HS-27A (cell line): ENCODE data around the gene OR5AC2.

Experiments used
- DNase-seq: peaks from one replicate; pipeline ENCODE4 v3.0.0-alpha.2; 2012; ENCODE audit warnings: low read depth, missing footprints

OR5AC2 gene

DNA sequence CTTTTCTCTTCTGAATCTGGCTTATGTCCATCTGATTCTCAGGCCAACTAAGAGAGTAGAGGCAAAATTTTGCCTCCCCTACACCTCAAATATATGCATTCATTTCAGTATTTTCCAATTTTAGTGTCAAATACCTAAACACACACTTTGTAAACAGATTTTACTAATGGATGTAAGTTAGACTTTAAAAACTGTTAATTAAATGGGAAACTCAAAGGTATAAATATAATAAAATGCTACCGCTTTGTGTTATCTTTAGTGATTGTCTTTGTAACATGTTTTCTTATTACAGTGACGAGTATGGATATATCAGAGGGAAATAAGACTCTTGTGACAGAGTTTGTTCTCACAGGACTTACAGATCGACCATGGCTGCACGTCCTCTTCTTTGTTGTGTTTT is at the start of gene OR5AC2:
OR5AC2 (plus strand) TSS at position 301 of the 400 bp plus-strand sequence; CDS start at position 301, 0 bp downstream.
- DNase-seq: no peak

- no peak for DNase-seq
Observed at GRCh38 chr3:98038286-98038685, 48.7 kb upstream of the OR5AC2 start.

DNA sequence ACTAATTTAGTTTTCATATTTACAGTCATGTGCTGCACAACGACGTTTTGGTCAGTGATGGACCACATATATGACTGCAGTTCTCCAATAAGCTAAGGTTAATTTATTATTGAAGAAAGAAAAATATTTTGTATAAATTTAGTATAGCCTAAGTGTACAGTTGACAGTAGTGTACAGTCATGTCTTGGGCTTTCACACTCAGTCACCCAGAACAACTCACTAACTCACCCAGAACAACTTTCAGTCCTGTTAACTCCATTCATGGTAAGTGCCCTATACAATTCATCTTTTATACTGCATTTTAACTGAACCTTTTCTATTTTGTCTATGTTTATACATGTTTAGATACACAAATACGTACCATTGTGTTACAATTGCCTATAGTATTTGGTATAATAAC is 48.1 kb upstream of the OR5AC2 start:
- no peak for DNase-seq

- DNase-seq: peak; percentile 85
Observed at GRCh38 chr3:98039322-98040024, 47.5 kb upstream of the OR5AC2 start.

GRCh38 chr3:98041350-98041749 is 45.6 kb upstream of the OR5AC2 start:
- DNase-seq: no peak

GRCh38 chr3:98048586-98048985 is 38.4 kb upstream of the OR5AC2 start:
- DNase-seq: no peak

DNA sequence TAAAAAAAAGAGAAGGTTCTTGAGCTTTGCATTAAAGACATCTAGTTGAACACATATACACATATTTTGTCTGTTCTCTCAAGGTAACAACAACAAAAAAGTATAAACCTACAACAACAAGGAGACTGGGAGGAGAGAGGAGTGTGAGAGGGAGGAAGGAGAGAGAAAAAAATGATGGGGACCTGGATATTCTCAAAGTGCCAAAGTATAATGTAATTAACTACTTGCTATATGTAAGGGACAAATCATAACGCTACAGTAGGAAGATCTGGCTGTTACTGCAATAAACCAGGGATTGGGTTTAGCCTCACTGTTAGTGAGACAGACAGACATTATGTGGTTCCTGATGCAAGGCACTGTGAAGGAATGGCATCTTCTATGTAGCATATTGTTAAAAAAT is 37.7 kb upstream of the OR5AC2 start:
- no peak for DNase-seq

- DNase-seq: no peak
Observed at GRCh38 chr3:98056035-98056434, 30.9 kb upstream of the OR5AC2 start.

- no peak for DNase-seq
Observed at GRCh38 chr3:98057631-98058030, 29.3 kb upstream of the OR5AC2 start.

DNA sequence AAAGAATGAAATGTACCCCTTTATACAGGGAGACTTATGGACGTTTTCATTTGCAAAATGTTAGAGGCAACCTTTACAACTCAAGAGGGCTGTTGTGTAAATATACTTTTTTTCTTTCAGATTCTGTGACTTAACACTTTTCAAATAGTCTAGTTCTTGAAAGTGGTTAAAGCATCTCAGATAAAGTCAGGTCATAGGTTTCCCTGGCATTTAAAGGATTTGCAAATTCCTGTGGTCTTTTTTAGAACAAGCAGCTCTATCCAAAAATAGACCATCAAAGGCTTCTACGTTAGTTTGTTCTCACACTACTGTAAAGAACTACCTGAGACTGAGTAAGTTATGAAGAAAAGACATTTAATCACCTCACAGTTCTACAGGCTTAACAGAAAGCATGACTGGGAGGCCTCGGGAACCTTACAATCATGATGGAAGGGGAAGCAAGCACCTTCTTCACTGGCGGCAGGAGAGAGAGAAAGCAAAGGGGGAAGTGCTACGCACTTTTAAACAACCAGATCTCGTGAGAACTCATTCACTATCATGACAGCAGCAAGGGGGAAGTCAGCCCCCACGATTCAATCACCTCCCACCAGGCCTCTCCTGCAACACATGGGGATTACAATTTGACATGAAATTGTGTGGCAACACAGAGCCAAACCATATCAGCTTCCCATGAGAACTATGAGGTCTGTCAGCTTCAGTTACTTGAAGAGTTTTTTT is 28.6 kb upstream of the OR5AC2 start:
- DNase-seq: no peak

GRCh38 chr3:98068824-98069223 is 18.1 kb upstream of the OR5AC2 start:
- no peak for DNase-seq

DNA sequence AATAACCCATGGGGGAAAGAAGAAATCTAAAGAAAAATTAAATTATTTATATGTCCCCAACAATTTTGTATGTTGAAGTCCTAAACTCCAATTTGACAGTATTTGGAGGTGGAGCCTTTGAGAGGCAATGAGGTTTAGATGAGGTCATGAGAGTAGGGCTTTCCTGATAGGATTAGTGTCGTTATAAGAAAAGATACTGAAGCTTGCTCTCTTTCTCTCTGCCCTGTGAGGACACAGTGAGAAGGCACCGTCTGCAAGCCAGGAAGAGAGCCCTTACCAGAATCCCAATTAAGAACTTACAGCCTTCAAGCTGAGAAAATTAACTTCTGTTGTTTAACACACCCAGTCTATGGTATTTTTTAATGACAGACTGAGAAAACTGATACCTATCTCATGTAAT is 16.1 kb upstream of the OR5AC2 start:
- no peak for DNase-seq

GRCh38 chr3:98073486-98073885 is 13.5 kb upstream of the OR5AC2 start:
- DNase-seq: no peak

DNA sequence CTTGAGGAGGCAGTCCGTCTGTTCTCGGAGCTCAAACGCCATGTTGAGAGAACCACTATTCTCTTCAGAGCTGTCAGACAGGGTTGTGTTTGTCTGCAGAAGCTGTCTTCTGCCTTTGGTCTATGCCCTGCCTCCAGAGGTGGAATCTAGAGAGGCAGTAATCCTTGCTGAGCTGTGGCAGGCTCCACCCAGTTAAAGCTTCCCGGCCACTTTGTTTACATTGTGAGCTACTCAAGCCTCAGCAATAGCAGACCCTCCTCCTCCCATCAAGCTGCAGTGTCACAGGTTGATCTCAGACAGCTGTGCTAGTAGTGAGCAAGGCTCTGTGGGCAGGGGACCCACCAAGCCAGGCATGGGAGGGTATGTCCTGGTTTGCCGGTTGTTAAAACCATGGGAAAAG is 8.9 kb downstream of the OR5AC2 start:
- DNase-seq: no peak

- peak; percentile 9 for DNase-seq
Observed at GRCh38 chr3:98099848-98100247, 12.9 kb downstream of the OR5AC2 start.

- DNase-seq: no peak
Observed at GRCh38 chr3:98108162-98108561, 21.2 kb downstream of the OR5AC2 start.

- DNase-seq: no peak
Observed at GRCh38 chr3:98109807-98110549, 23.0 kb downstream of the OR5AC2 start.

DNA sequence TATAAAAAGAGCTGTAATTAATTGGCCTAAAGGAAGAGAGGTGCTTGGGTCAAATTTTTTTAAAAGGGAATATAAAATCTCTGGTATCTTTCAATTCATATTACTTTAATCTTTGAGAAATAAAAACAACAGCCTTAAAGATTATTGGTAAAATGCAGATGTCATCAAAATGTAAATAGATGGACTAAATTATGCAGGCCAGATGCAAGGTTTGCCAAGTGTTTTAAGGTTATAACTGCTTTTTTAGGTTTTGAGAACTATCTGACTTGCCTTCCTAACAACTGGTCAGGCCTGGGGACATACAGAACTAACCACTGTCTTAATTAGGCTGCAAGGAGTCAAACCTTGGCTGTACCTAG is 23.6 kb downstream of the OR5AC2 start:
- DNase-seq: no peak

DNA sequence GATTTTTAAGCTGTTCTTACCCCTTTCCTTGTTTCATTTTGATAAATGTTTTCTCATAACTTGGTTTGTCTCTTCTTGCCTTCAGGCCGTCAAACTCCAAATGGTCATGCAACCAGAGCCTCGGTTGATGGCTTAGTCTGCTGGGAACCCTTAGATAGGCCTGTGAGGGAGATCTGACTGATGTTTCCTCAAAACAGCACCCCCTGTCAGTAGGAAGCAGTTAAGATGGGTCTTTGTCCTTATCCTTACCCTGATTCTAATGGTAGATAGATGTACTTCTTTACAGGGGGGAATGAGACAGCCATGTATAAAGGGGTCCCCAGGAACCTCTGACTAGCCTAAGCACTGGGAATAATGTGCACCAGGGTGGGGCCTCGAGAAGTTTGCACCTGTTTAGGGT is 27.3 kb downstream of the OR5AC2 start:
- no peak for DNase-seq

DNA sequence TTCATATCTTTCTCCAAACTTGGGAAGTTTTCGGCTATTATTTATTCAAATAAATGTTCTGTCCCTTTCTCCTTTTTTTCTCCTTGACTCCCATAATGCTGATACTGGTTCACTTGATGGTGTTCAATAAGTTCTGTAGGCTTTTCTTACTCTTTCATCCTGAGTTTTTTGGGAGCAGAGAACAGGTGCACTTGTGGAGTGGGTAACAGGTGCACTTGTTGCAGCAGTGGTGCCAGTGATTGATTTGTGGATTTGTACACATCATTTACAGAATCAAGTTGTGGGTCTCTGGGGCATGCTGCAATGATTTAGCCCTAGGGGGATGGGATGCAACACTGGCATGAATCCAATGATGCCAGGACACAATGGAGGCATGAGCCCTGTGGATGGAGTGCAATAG is 28.7 kb downstream of the OR5AC2 start:
- no peak for DNase-seq

DNA sequence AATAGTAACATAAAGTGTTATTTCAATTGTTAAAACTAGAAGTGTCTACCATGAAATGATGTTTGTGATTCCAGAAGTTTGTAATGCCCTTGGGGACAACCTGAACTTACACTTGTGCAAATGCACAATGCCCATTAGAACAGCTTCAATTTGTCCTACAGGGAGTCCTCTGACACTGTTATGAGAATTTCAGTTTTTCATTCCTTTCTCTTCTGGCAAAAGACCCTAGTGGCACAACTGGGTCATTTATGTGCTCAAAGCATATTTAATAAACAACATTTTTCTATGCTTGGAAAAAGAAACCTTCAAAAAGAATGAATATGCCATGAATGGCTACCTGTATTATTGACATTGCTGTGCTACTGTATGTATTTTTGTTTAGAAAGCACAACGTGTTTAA is 43.4 kb downstream of the OR5AC2 start, which contains the start of gene OR5H1:
OR5H1 (plus strand) TSS at position 301 of the 400 bp plus-strand sequence. CDS start 1,977 bp downstream, outside the sequence.
- DNase-seq: no peak

- DNase-seq: no peak
Observed at GRCh38 chr3:98136631-98137030, 49.7 kb downstream of the OR5AC2 start.
